ENCODE data around the gene SPAG4. TPM values are rescaled to one million over a fixed set of nuclear protein-coding genes. Genes with fewer than 3 reads are reported as not detected.

The SPAG4 gene
- total RNA-seq, 1 donor from 2014 or later, result 2.4 TPM

- H3K27me3 Mint-ChIP-seq, result peaks cover 42% of the 10 kb centered on the region
- H3K4me1 Mint-ChIP-seq (ENCODE audit: unreplicated experiment), result no peaks in the 10 kb centered on the region
- no peak for DNase-seq (ENCODE audit: extremely low spot score, unreplicated experiment)
- H3K9me3 Mint-ChIP-seq, result no peaks in the 10 kb centered on the region
- no peak overlapping the region for H3K4me3 Mint-ChIP-seq
- no peaks in the 10 kb centered on the region for H3K36me3 Mint-ChIP-seq
- TF ChIP-seq CTCF (conservative IDR thresholded peaks at IDR 0.05), result no peak
- H3K27ac Mint-ChIP-seq, result no peak overlapping the region
These were observed 20.2 kb upstream of the SPAG4 start for GRCh38 chr20:35595456-35595855.

GRCh38 chr20:35595901-35596300 lies 19.7 kb upstream of the SPAG4 start:
- Mint-ChIP-seq H3K36me3 (no peaks in the 10 kb centered on the region), H3K9me3 (no peaks in the 10 kb centered on the region), H3K4me1 (ENCODE audit: unreplicated experiment) (no peaks in the 10 kb centered on the region), H3K27ac (no peak overlapping the region), H3K4me3 (no peak overlapping the region), H3K27me3 (peaks cover 47% of the 10 kb centered on the region)
- DNase-seq (ENCODE audit: extremely low spot score, unreplicated experiment), result no peak
- no peak for TF ChIP-seq CTCF (conservative IDR thresholded peaks at IDR 0.05)

GRCh38 chr20:35597186-35597585 lies 18.4 kb upstream of the SPAG4 start:
- peaks cover 56% of the 10 kb centered on the region for H3K27me3 Mint-ChIP-seq
- no peak for DNase-seq (ENCODE audit: extremely low spot score, unreplicated experiment)
- H3K4me3 Mint-ChIP-seq, result no peak overlapping the region
- no peaks in the 10 kb centered on the region for H3K9me3 Mint-ChIP-seq
- H3K27ac Mint-ChIP-seq, result no peak overlapping the region
- no peaks in the 10 kb centered on the region for H3K4me1 Mint-ChIP-seq (ENCODE audit: unreplicated experiment)
- no peaks in the 10 kb centered on the region for H3K36me3 Mint-ChIP-seq
- no peak for TF ChIP-seq CTCF (conservative IDR thresholded peaks at IDR 0.05)

GRCh38 chr20:35598476-35598875 lies 17.2 kb upstream of the SPAG4 start:
- no peak overlapping the region for H3K4me3 Mint-ChIP-seq
- peaks cover 68% of the 10 kb centered on the region for H3K27me3 Mint-ChIP-seq

GRCh38 chr20:35598899-35599775 lies 16.5 kb upstream of the SPAG4 start:
- Mint-ChIP-seq H3K4me3 (no peak overlapping the region), H3K9me3 (no peaks in the 10 kb centered on the region), H3K36me3 (no peaks in the 10 kb centered on the region), H3K27ac (no peak overlapping the region), H3K27me3 (peaks cover 73% of the 10 kb centered on the region), H3K4me1 (ENCODE audit: unreplicated experiment) (no peaks in the 10 kb centered on the region)
- DNase-seq (ENCODE audit: extremely low spot score, unreplicated experiment), result no peak
- no peak for TF ChIP-seq CTCF (conservative IDR thresholded peaks at IDR 0.05)

More at GRCh38 chr20:35598476-35598875, 17.2 kb upstream of the SPAG4 start:
- Mint-ChIP-seq H3K9me3 (no peaks in the 10 kb centered on the region), H3K4me1 (ENCODE audit: unreplicated experiment) (no peaks in the 10 kb centered on the region), H3K27ac (no peak overlapping the region), H3K36me3 (no peaks in the 10 kb centered on the region)
- TF ChIP-seq CTCF (conservative IDR thresholded peaks at IDR 0.05), result no peak
- no peak for DNase-seq (ENCODE audit: extremely low spot score, unreplicated experiment)
